Measurements from ENCODE around the gene INSIG2. TPM values are rescaled to one million over a fixed set of nuclear protein-coding genes. Genes with fewer than 3 reads are reported as not detected.

Gene INSIG2
- total and polyA plus RNA-seq, 2 of the 4 experiments (the other 2 are of a cell fraction): 9.1 to 11.7 TPM

DNA sequence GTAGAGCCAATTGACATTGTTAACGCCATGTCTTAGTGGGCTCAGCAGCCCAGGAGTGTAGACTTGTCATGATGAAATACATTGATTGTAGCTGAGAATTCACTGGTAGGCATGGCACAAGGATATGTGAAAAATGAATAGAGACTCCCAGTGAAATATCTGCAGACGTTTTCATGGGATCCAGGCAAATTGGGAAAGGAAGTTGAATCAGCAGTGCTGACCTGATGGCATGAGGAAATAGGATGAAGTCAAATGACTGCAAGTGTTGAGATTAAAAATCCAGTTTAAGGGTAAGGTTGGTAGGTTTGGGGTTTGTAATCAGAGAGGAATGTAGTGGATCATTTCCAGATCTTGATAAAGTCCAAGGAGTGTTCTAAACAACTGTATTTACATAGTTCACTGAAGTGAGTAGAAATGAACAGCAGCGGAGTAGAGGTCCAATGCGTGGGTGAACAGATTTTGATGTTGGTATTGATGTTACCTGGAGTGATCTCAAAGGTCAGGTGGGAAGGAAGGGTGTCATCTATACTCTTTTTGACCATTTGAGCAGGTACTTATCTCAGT is 24.6 kb downstream of the INSIG2 start:
- Histone ChIP-seq H3K4me1 (ENCODE audit: control insufficient read depth, insufficient read depth, low read length) (0 out of 2 replicates have a peak, but pooled peaks cover 2% of the 10 kb centered on the region), H2AFZ (replicated peaks; ENCODE audit: low read length, poor library complexity) (no peak overlapping the region), H3K4ac (ENCODE audit: low read depth, low read length) (no peak overlapping the region), H4K91ac (ENCODE audit: insufficient read depth, low read depth, low read length) (no peak overlapping the region), H3K79me1 (ENCODE audit: low read depth in 1 of 2, low read length in 2 of 2) (no peaks in the 10 kb centered on the region), H3K36me3 (ENCODE audit: control insufficient read depth, insufficient read depth, low read length) (no peaks in the 10 kb centered on the region), H3K4me3 (ENCODE audit: insufficient read depth, low read depth, low read length) (no peak overlapping the region), H3K4me2 (ENCODE audit: low read depth, low read length) (no peak overlapping the region), H2AK5ac (ENCODE audit: low read depth, low read length) (no peak overlapping the region), H2BK20ac (ENCODE audit: low read depth, low read length) (no peak overlapping the region), H4K20me1 (ENCODE audit: insufficient read depth, low read length) (no peaks in the 10 kb centered on the region), H3K23ac (ENCODE audit: low read depth, low read length) (no peak overlapping the region), H3K14ac (replicated peaks; ENCODE audit: low read depth, low read length) (no peak overlapping the region), H2BK120ac (ENCODE audit: low read depth, low read length) (no peak overlapping the region), H4K8ac (ENCODE audit: low read depth in 2 of 2, low read length in 2 of 2) (no peak overlapping the region), H3K56ac (ENCODE audit: extremely low read depth, insufficient read depth, low read length) (no peak overlapping the region), H4K5ac (ENCODE audit: low read depth, low read length) (no peak overlapping the region), H3K27me3 (ENCODE audit: control insufficient read depth, insufficient read depth, low read length) (no peaks in the 10 kb centered on the region), H3K9me3 (ENCODE audit: control insufficient read depth, insufficient read depth, low read length) (no peaks in the 10 kb centered on the region), H3K27ac (ENCODE audit: insufficient read depth, low read length) (no peak overlapping the region), H3K9ac (ENCODE audit: low read depth, low read length) (no peak overlapping the region), H2AK9ac (replicated peaks; ENCODE audit: low read depth, low read length, poor library complexity) (no peak overlapping the region), H2BK15ac (ENCODE audit: low read depth, low read length) (no peak overlapping the region), H3K18ac (ENCODE audit: low read depth, low read length) (no peak overlapping the region), H2BK5ac (ENCODE audit: low read depth, low read length, poor library complexity, severe bottlenecking) (no peak overlapping the region), H3K9me1 (ENCODE audit: insufficient read depth, low read length) (peaks cover 2% of the 10 kb centered on the region; the same call in 1 of the 2 replicates)
- ATAC-seq (ENCODE audit: low read depth): peak; percentile 40
- no TSS peak for BruUV-seq (replicated peaks)
- ChIA-PET POLR2A (ENCODE audit: unreplicated experiment) (no interaction called here), CTCF (no interaction called here)
- intact Hi-C loops (cut with micrococcal nuclease): loop anchor here (5.0 kb wide), 1 partner anchor 74 kb away; no protein-coding TSS in a partner anchor
- WGBS, 2 experiments (ENCODE audit: extremely low coverage in 2 of 2, insufficient read length in 1 of 2): 54% methylated on average over 2 of the region's 4 CpGs; no CpG with 5 or more reads in 1 of the 2 experiments
- dilution Hi-C loops (cut with HindIII; ENCODE audit: low sequenced_read_pairs, unreplicated experiment): no loop called here
- peak; percentile 71 for DNase-seq
- TF ChIP-seq NFE2L2 (IDR thresholded peaks at IDR 0.05; ENCODE audit: low read depth, low read length) (no peak), RAD21 (IDR thresholded peaks at IDR 0.05; ENCODE audit: low read length) (no peak)
- in situ Hi-C loops (cut with MboI; ENCODE audit: low sequenced_read_pairs): no loop called here
